GM18505 (cell line): ENCODE measurements around the gene NT5C3A.

Experiments
- ATAC-seq: cut with Tn5 transposase; IDR thresholded peaks from one replicate; pipeline ENCODE4 v1.9.1; 2021; ENCODE audit not compliant: unreplicated experiment
- POLR2A ChIP-seq: IDR thresholded peaks from 4 replicates; pipeline ENCODE4 v1.6.1; 2011; ENCODE audit warnings: borderline replicate concordance; ENCODE audit not compliant: insufficient read depth, insufficient read length; ENCODE audit errors: extremely low read depth

Gene NT5C3A

GRCh38 chr7:33062782-33063443 is 337 bp upstream of the NT5C3A start:
- TF ChIP-seq POLR2A = peak; percentile 52
- peak; percentile 96 for ATAC-seq

- no peak for ATAC-seq
- TF ChIP-seq POLR2A = no peak
These were observed 1.2 kb downstream of the NT5C3A start for GRCh38 chr7:33061282-33061937.

GRCh38 chr7:33059635-33060034 is 2.9 kb downstream of the NT5C3A start:
- TF ChIP-seq POLR2A = no peak
- no peak for ATAC-seq

- ATAC-seq = no peak
- no peak for TF ChIP-seq POLR2A
These were observed 7.4 kb downstream of the NT5C3A start for GRCh38 chr7:33055158-33055557.

- TF ChIP-seq POLR2A = no peak
- no peak for ATAC-seq
These were observed 8.2 kb downstream of the NT5C3A start for GRCh38 chr7:33054261-33054964.

- no peak for TF ChIP-seq POLR2A
- ATAC-seq = no peak
These were observed 8.9 kb downstream of the NT5C3A start for GRCh38 chr7:33053721-33054120.

- no peak for TF ChIP-seq POLR2A
- ATAC-seq = no peak
These were observed 11.8 kb downstream of the NT5C3A start for GRCh38 chr7:33050535-33051318.

- ATAC-seq = no peak
- TF ChIP-seq POLR2A = no peak
These were observed 13.9 kb downstream of the NT5C3A start for GRCh38 chr7:33048704-33049103.

GRCh38 chr7:33048257-33048656 is 14.3 kb downstream of the NT5C3A start:
- ATAC-seq = no peak
- TF ChIP-seq POLR2A = no peak

- no peak for TF ChIP-seq POLR2A
- no peak for ATAC-seq
These were observed 17.6 kb downstream of the NT5C3A start for GRCh38 chr7:33044986-33045385.

- no peak for ATAC-seq
These were observed 18.2 kb downstream of the NT5C3A start for GRCh38 chr7:33044401-33044718.

GRCh38 chr7:33043501-33044400 is 18.8 kb downstream of the NT5C3A start:
- no peak for TF ChIP-seq POLR2A
- no peak for ATAC-seq

More at GRCh38 chr7:33044401-33044718, 18.2 kb downstream of the NT5C3A start:
- no peak for TF ChIP-seq POLR2A

- ATAC-seq = no peak
These were observed 20.7 kb downstream of the NT5C3A start for GRCh38 chr7:33041631-33042428.

More at GRCh38 chr7:33041631-33042428, 20.7 kb downstream of the NT5C3A start:
- TF ChIP-seq POLR2A = no peak
